Measurements from ENCODE around the gene DEPP1.

The DEPP1 gene

GRCh38 chr10:44946205-44946604, 32.4 kb downstream of the DEPP1 start:
- H3K36me3 ChIP-seq (replicated peaks): no peaks in the 10 kb centered on the region
- H3K4me3 ChIP-seq (ENCODE audit: low read depth, low read length): no peak overlapping the region
- TF ChIP-seq CTCF (IDR thresholded peaks at IDR 0.05; ENCODE audit: low read depth, low read length, missing control alignments): no peak
- no peaks in the 10 kb centered on the region for H3K27me3 ChIP-seq (replicated peaks)
- in situ Hi-C loops (cut with HindIII; ENCODE audit: low pct_ligation_motif_present, low sequenced_read_pairs): no loop called here
- no peak for DNase-seq
- no peak overlapping the region for H3K27ac ChIP-seq

GRCh38 chr10:44944354-44944753, 34.3 kb downstream of the DEPP1 start:
- in situ Hi-C loops (cut with HindIII; ENCODE audit: low pct_ligation_motif_present, low sequenced_read_pairs): no loop called here
- H3K36me3 ChIP-seq (replicated peaks): no peaks in the 10 kb centered on the region
- H3K27me3 ChIP-seq (replicated peaks): no peaks in the 10 kb centered on the region
- H3K27ac ChIP-seq: no peak overlapping the region
- H3K4me3 ChIP-seq (ENCODE audit: low read depth, low read length): no peak overlapping the region
- no peak for DNase-seq
- no peak for TF ChIP-seq CTCF (IDR thresholded peaks at IDR 0.05; ENCODE audit: low read depth, low read length, missing control alignments)

- DNase-seq: no peak
- no peak overlapping the region for H3K4me3 ChIP-seq (ENCODE audit: low read depth, low read length)
- in situ Hi-C loops (cut with HindIII; ENCODE audit: low pct_ligation_motif_present, low sequenced_read_pairs): no loop called here
- TF ChIP-seq CTCF (IDR thresholded peaks at IDR 0.05; ENCODE audit: low read depth, low read length, missing control alignments): no peak
- no peaks in the 10 kb centered on the region for H3K36me3 ChIP-seq (replicated peaks)
- H3K27me3 ChIP-seq (replicated peaks): no peaks in the 10 kb centered on the region
- H3K27ac ChIP-seq: no peak overlapping the region
These were observed 38.8 kb downstream of the DEPP1 start for GRCh38 chr10:44939691-44940401.

GRCh38 chr10:44938956-44939355, 39.7 kb downstream of the DEPP1 start:
- no peak for DNase-seq
- H3K4me3 ChIP-seq (ENCODE audit: low read depth, low read length): no peak overlapping the region
- in situ Hi-C loops (cut with HindIII; ENCODE audit: low pct_ligation_motif_present, low sequenced_read_pairs): no loop called here
- no peak overlapping the region for H3K27ac ChIP-seq
- H3K36me3 ChIP-seq (replicated peaks): no peaks in the 10 kb centered on the region
- no peaks in the 10 kb centered on the region for H3K27me3 ChIP-seq (replicated peaks)
- no peak for TF ChIP-seq CTCF (IDR thresholded peaks at IDR 0.05; ENCODE audit: low read depth, low read length, missing control alignments)

GRCh38 chr10:44937196-44938005, 41.2 kb downstream of the DEPP1 start:
- Histone ChIP-seq H3K27ac (no peak overlapping the region), H3K36me3 (replicated peaks) (no peaks in the 10 kb centered on the region), H3K27me3 (replicated peaks) (no peaks in the 10 kb centered on the region), H3K4me3 (ENCODE audit: low read depth, low read length) (no peak overlapping the region)
- no peak for DNase-seq
- in situ Hi-C loops (cut with HindIII; ENCODE audit: low pct_ligation_motif_present, low sequenced_read_pairs): no loop called here
- no peak for TF ChIP-seq CTCF (IDR thresholded peaks at IDR 0.05; ENCODE audit: low read depth, low read length, missing control alignments)
